HG03565 (cell line): Measurements from ENCODE around the gene HRG.

Experiments used
- ATAC-seq: cut with Tn5 transposase; IDR thresholded peaks from one replicate; pipeline ENCODE4 v1.9.1; 2021; ENCODE audit warnings: mild to moderate bottlenecking, moderate library complexity; ENCODE audit not compliant: unreplicated experiment

HRG gene

DNA sequence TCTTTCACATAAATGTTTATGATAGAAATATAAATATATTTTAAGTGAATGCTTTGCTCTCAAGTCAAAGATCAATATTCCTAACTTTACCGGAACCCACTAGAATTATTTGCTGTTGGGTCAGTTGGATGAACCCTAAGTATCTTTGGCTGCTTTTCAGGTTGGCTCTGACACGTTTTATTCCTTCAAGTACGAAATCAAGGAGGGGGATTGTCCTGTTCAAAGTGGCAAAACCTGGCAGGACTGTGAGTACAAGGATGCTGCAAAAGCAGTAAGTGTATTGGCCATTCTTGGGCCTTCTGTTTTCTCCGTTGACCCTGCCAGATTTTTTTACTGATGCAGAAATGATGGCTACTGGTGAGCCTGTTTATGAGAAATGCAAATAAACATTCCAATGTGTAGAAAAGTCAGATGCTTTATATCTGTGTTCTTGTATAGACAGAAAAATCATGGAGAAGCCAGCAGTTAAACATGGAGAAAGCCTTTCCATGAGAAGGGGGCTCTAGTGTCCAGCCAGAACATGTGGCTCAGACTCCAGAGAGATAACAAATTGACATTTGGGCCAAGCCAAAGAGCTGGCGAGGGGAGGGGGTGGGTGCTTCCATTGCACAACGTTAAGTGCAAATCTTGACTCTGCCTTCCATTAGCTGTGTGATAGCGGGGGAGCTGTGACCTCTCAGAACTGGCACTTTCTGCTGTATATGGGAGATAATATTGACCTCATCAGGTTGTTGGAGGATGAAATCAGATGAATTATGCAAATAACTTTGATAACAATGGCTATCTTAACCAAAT, 54.3 kb downstream of the HRG start:
- ATAC-seq: no peak

DNA sequence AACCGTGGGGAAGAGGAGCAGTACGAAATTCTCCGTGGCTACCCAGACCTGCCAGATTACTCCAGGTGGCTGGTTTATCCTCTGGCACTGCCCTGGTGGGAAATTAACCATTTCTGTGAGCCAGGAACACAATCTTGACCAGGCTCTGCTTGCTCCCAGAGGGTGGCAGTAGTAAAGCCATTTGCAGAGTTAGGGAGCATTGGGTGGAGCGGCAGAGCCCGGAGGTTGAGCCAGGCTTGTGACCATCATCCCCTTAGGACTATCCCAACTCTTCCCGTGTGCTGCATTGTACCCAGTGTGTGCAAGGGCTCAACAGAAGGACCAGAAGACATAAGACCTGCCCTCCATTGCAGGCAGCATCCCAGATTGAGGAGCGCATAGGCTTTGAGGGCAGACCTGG, 56.6 kb downstream of the HRG start:
- ATAC-seq: no peak

DNA sequence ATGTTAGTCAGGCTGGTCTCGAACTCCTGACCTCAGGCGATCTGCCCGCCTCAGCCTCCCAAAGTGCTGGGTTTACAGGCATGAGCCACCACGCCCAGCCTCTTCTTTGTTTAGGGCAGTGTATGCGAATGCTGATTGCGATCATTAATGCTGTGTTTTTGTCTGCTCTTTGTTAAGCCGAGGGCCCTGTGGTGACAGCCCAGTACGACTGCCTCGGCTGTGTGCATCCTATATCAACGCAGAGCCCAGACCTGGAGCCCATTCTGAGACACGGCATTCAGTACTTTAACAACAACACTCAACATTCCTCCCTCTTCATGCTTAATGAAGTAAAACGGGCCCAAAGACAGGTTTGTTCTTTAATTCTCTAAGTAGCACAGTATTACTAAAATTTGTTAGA, 59.1 kb downstream of the HRG start:
- ATAC-seq: no peak
